Neuronal stem cell (in vitro differentiated cells): ENCODE results near the gene SOBP.

Source experiments
- DNase-seq: peaks from one replicate; pipeline ENCODE4 v3.0.0-alpha.2; 2013; ENCODE audit warnings: low spot score
- H2AFZ ChIP-seq: one replicate; pipeline ENCODE4 v1.6.1; 2013; ENCODE audit warnings: mild to moderate bottlenecking, low read length, inconsistent platforms
- H2AK5ac ChIP-seq: 2 replicates; pipeline ENCODE4 v1.6.1; 2013; ENCODE audit warnings: low read depth, mild to moderate bottlenecking, inconsistent platforms, low read length, moderate library complexity, mixed read lengths
- H2BK120ac ChIP-seq: 2 replicates; pipeline ENCODE4 v1.6.1; 2013; ENCODE audit warnings: low read depth, mild to moderate bottlenecking, inconsistent platforms, low read length, moderate library complexity, mixed read lengths
- H2BK12ac ChIP-seq: one replicate; pipeline ENCODE4 v1.6.1; 2013; ENCODE audit warnings: low read length, inconsistent platforms
- H2BK15ac ChIP-seq: 2 replicates; pipeline ENCODE4 v1.6.1; 2013; ENCODE audit warnings: mild to moderate bottlenecking, low read length, inconsistent platforms, mixed read lengths
- H2BK5ac ChIP-seq: one replicate; pipeline ENCODE4 v1.6.1; 2013; ENCODE audit warnings: inconsistent platforms, mild to moderate bottlenecking, low read length, moderate library complexity
- H3K14ac ChIP-seq: one replicate; pipeline ENCODE4 v1.6.1; 2013; ENCODE audit warnings: low read length, inconsistent platforms
- H3K18ac ChIP-seq: 2 replicates; pipeline ENCODE4 v1.6.1; 2013; ENCODE audit warnings: low read length, inconsistent platforms
- H3K23ac ChIP-seq: 2 replicates; pipeline ENCODE4 v1.6.1; 2013; ENCODE audit warnings: low read depth, mild to moderate bottlenecking, mixed read lengths, low read length, inconsistent platforms; ENCODE audit not compliant: poor library complexity
- H3K27ac ChIP-seq: replicated peaks from 3 replicates; pipeline ENCODE4 v1.5.1; 2013; ENCODE audit warnings: low read length, inconsistent platforms
- H3K27me3 ChIP-seq, 3 experiments: 2 replicates each; pipeline ENCODE4 v1.6.1; 2013; ENCODE audit warnings: low read length in 3 of 3, mild to moderate bottlenecking in 2 of 3, inconsistent platforms in 1 of 3, low read depth in 1 of 3, mixed read lengths in 1 of 3, moderate library complexity in 1 of 3; ENCODE audit not compliant: control insufficient read depth in 3 of 3, insufficient read depth in 3 of 3
- H3K36me3 ChIP-seq, 2 donors: replicated peaks in 1 of 2; 2 replicates each; pipeline ENCODE4 v1.6.1; 2013; ENCODE audit warnings: low read length in 2 of 2; ENCODE audit not compliant: control insufficient read depth in 2 of 2, insufficient read depth in 2 of 2
- H3K4ac ChIP-seq: 2 replicates; pipeline ENCODE4 v1.6.1; 2013; ENCODE audit warnings: inconsistent platforms, mild to moderate bottlenecking, low read length, moderate library complexity
- H3K4me1 ChIP-seq, 2 donors: 1 replicate in 1 of 2; 2 replicates in 1 of 2; pipeline ENCODE4 v1.6.1; 2013; ENCODE audit warnings: low read length in 2 of 2, low read depth in 1 of 2; ENCODE audit not compliant: control insufficient read depth in 2 of 2, insufficient read depth in 1 of 2
- H3K4me2 ChIP-seq: one replicate; pipeline ENCODE4 v1.6.1; 2013; ENCODE audit warnings: mild to moderate bottlenecking, low read length, inconsistent platforms; ENCODE audit not compliant: insufficient read depth, poor library complexity, severe bottlenecking
- H3K4me3 ChIP-seq, 2 donors: 2 replicates each; pipeline ENCODE4 v1.5.1; 2013; ENCODE audit warnings: low read length in 2 of 2, mild to moderate bottlenecking in 2 of 2, inconsistent platforms in 1 of 2, moderate library complexity in 1 of 2
- H3K79me1 ChIP-seq: one replicate; pipeline ENCODE4 v1.6.1; 2013; ENCODE audit warnings: low read depth, mild to moderate bottlenecking, inconsistent platforms, low read length, moderate library complexity
- H3K9ac ChIP-seq: one replicate; pipeline ENCODE4 v1.6.1; 2013; ENCODE audit warnings: mild to moderate bottlenecking, low read depth, low read length, inconsistent platforms; ENCODE audit not compliant: poor library complexity
- H3K9me3 ChIP-seq, 2 donors: replicated peaks in 1 of 2; 2 replicates each; pipeline versions ENCODE3 to v1.6.1; 2013; ENCODE audit warnings: low read length in 2 of 2, mild to moderate bottlenecking in 2 of 2, inconsistent platforms in 1 of 2, low read depth in 1 of 2, mixed read lengths in 1 of 2, moderate library complexity in 1 of 2; ENCODE audit not compliant: control insufficient read depth in 2 of 2, insufficient read depth in 1 of 2
- H4K8ac ChIP-seq: one replicate; pipeline ENCODE4 v1.6.1; 2013; ENCODE audit warnings: low read depth, mild to moderate bottlenecking, inconsistent platforms, low read length, moderate library complexity
- H4K91ac ChIP-seq: one replicate; pipeline ENCODE4 v1.6.1; 2013; ENCODE audit warnings: low read length, low read depth, mild to moderate bottlenecking, inconsistent platforms; ENCODE audit not compliant: poor library complexity
- WGBS, 2 donors: extraction: QIAGEN DNeasy Blood & Tissue Kit; methylation state at CpG; one replicate each; pipeline ENCODE4 v1.1.7; 2013; ENCODE audit warnings: missing lambda C conversion rate in 2 of 2, mixed read lengths in 1 of 2; ENCODE audit not compliant: insufficient read length in 2 of 2, insufficient replicate concordance in 1 of 2; ENCODE audit errors: extremely low coverage in 2 of 2; 5-methylcytosine and 5-hydroxymethylcytosine counted together

SOBP gene

DNA sequence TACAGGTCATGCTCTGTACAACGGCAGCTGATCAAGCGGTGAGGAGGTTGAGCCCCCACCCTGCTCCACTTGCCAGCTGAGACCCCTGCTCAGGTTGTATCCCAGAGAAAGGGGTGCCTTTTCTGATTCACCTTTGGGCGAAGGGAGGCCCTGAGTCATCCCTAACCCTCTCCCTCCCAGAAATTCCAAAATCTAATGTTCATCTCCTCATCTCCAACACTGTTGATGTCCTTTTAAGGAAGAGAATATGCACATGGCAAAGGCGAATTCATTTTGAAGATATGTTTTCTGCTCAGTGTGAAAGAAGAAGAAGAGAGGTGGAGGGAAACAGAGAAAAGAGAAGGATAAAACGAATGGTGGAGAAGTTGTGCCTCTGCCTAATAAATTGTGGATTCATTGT lies 213.7 kb downstream of the SOBP start:
- Histone ChIP-seq H2BK120ac (no peak overlapping the region), H3K79me1 (no peaks in the 10 kb centered on the region), H3K14ac (no peak overlapping the region), H3K18ac (no peak overlapping the region), H2BK15ac (no peak overlapping the region), H2BK12ac (no peak overlapping the region), H4K8ac (no peak overlapping the region), H3K27ac (no peak overlapping the region), H4K91ac (no peak overlapping the region), H3K27me3 (no peaks in the 10 kb centered on the region), H3K36me3 (no peaks in the 10 kb centered on the region), H3K4me1 (peaks cover 0 to 15% of the 10 kb centered on the region in 2 donors), H3K9ac (no peak overlapping the region), H2AFZ (no peak overlapping the region), H3K4ac (no peak overlapping the region), H3K23ac (no peak overlapping the region), H2BK5ac (no peak overlapping the region), H3K9me3 (no peaks in the 10 kb centered on the region), H3K4me2 (no peak overlapping the region), H3K4me3 (no peak overlapping the region), H2AK5ac (no peak overlapping the region)
- WGBS, 2 donors, result no CpG with 5 or more reads among the region's 5 CpGs
- no peak for DNase-seq

DNA sequence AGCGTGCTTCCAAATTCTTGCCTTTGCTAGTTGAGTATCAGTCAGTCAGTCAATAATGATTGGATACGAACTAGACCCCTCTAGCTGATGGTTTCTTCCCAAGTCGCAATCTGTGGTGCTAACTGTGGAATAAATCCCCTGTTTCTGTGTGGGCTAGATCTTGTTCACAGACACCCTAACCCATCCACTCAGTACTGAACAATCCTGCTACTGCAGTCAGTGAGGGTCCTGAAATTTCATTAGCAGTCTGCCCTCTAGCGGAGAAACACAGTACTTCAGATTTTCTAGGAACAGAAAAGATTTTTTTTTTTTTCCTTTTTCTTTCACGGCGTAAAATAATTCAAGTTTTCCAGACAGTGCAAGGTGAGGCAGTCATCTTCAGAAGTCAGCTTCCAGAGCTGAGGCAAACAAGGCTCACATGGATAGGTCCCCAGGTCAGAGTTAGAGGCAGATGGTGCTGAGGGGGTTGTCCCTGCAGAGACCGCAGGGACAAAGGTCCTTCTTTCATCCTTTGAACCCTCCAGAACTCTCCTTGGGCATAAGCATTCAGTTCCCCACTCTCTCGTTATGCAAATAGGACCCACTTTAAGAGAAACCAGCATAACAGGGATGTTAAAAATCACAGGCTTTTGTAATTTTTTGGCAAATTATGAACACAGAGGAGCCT lies 214.6 kb downstream of the SOBP start:
- no peaks in the 10 kb centered on the region for H3K9me3 ChIP-seq
- no peak overlapping the region for H3K27ac ChIP-seq
- H3K14ac ChIP-seq, result no peak overlapping the region
- DNase-seq, result peak; percentile 54
- peaks cover 0 to 15% of the 10 kb centered on the region in 2 donors for H3K4me1 ChIP-seq
- no peak overlapping the region for H2AK5ac ChIP-seq
- no peak overlapping the region for H3K4ac ChIP-seq
- no peak overlapping the region for H3K18ac ChIP-seq
- no CpG with 5 or more reads among the region's 8 CpGs for WGBS, 2 donors
- no peaks in the 10 kb centered on the region for H3K79me1 ChIP-seq
- H2AFZ ChIP-seq, result peak overlapping the region; percentile 77
- H2BK5ac ChIP-seq, result no peak overlapping the region
- no peak overlapping the region for H2BK12ac ChIP-seq
- no peak overlapping the region for H3K4me3 ChIP-seq
- H2BK15ac ChIP-seq, result no peak overlapping the region
- H3K23ac ChIP-seq, result no peak overlapping the region
- H4K8ac ChIP-seq, result no peak overlapping the region
- H3K4me2 ChIP-seq, result no peak overlapping the region
- H3K36me3 ChIP-seq, result no peaks in the 10 kb centered on the region
- H3K9ac ChIP-seq, result no peak overlapping the region
- no peak overlapping the region for H4K91ac ChIP-seq
- H2BK120ac ChIP-seq, result no peak overlapping the region
- H3K27me3 ChIP-seq, result peaks cover 0 to 4% (median 0%) of the 10 kb centered on the region in 3 experiments

DNA sequence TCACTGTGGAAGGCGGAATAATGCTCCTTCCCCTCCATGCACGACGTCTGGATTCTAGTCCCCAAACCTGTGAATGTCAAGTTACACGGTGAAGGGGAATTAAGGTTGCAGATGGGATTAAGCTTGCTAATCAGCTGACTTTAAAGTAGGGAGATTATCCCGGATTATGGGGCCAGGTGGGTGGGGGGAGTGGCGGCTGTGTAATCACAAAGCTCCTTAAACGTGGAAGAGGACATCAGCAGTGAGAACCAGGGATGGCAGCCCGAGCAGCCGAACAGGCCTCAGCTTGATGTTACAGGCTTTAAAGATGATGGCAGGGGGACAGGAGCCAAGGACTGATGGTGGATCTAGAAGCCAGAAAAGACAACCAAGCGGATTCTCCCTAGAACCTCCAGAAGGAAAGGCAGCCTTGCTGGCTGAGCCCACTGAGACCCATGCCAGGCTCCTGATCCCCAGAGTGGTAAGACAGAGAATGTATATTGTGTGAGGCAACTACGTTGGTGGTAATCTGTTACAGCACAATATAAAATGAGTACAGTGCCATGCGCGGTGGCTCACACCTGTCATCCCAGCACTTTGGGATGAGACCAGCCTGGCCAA lies 216.7 kb downstream of the SOBP start:
- Histone ChIP-seq H3K4ac (no peak overlapping the region), H3K36me3 (no peaks in the 10 kb centered on the region), H2BK12ac (no peak overlapping the region), H3K27ac (no peak overlapping the region), H2AK5ac (no peak overlapping the region), H3K9me3 (no peaks in the 10 kb centered on the region), H3K79me1 (no peaks in the 10 kb centered on the region), H3K4me3 (no peak overlapping the region), H2BK5ac (no peak overlapping the region), H4K91ac (no peak overlapping the region), H3K4me1 (peaks cover 0 to 10% of the 10 kb centered on the region in 2 donors), H3K27me3 (peaks cover 0 to 5% (median 0%) of the 10 kb centered on the region in 3 experiments), H4K8ac (no peak overlapping the region), H3K18ac (no peak overlapping the region), H3K9ac (no peak overlapping the region), H3K14ac (no peak overlapping the region), H3K4me2 (no peak overlapping the region), H2AFZ (no peak overlapping the region), H3K23ac (no peak overlapping the region), H2BK120ac (no peak overlapping the region), H2BK15ac (no peak overlapping the region)
- no CpG with 5 or more reads among the region's 13 CpGs for WGBS, 2 donors
- DNase-seq, result no peak

DNA sequence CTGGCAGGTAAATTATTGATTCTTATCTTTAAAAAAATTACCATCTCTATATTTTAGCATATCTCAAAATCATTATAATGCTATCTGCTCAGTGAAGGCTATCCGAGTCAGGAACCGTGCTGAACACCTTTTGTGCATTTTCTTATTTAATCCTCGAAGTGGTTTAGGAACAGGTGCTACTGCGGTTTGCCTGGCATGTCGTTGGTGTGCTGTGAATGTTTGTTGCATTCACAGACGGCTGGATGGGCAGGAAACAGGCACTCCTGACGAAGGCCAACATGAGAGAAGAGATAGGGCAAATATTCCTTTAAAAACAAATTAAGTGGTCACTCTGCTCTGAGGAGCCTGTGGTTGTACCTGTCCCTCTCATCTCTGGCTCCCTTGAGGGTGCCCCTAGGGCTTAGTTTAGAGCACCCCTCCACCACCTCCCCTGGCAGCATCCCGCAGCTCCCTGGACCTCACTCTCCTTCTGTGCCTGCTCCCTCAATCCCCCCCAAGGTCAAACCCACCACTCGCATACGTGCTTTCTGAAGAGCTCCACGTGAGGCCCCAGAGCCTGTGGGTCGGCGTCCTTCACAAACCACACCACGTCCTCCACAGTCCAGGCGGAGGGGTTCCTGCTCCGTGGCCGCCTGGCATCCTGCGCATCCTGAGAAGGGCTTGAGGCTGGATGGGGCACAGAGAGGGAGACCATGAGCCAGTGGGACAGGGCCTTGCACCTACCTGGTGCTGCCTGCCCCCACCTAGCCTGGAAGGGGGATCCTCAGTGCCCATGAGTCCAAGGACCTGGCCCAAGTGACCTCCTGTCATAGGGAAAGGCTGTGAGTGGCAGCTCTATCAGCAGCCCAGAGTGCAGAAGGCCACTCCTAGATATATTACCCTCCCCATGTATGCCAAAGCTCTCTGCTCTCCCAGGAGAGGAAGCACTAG lies 217.7 kb downstream of the SOBP start:
- DNase-seq, result no peak
- H3K4ac ChIP-seq, result no peak overlapping the region
- WGBS, 2 donors, result no CpG with 5 or more reads among the region's 18 CpGs
- H3K23ac ChIP-seq, result peak overlapping the region; percentile 49
- no peak overlapping the region for H2BK120ac ChIP-seq
- H3K79me1 ChIP-seq, result no peaks in the 10 kb centered on the region
- H3K27me3 ChIP-seq, result peaks cover 0 to 5% (median 0%) of the 10 kb centered on the region in 3 experiments
- H4K91ac ChIP-seq, result no peak overlapping the region
- H3K4me3 ChIP-seq, result no peak overlapping the region
- peak overlapping the region; percentile 35 for H3K9ac ChIP-seq
- peak overlapping the region; percentile 66 for H3K18ac ChIP-seq
- H2AFZ ChIP-seq, result no peak overlapping the region
- H2AK5ac ChIP-seq, result no peak overlapping the region
- H3K4me2 ChIP-seq, result no peak overlapping the region
- no peak overlapping the region for H2BK15ac ChIP-seq
- H2BK12ac ChIP-seq, result no peak overlapping the region
- H3K9me3 ChIP-seq, result no peaks in the 10 kb centered on the region
- H3K27ac ChIP-seq, result no peak overlapping the region
- no peak overlapping the region for H2BK5ac ChIP-seq
- peaks cover under 1 to 10% of the 10 kb centered on the region in 2 donors for H3K4me1 ChIP-seq
- H3K14ac ChIP-seq, result no peak overlapping the region
- H3K36me3 ChIP-seq, result no peaks in the 10 kb centered on the region
- peak overlapping the region; percentile 21 for H4K8ac ChIP-seq
